ENCODE results near the gene COX4I1. TPM values are rescaled to one million over a fixed set of nuclear protein-coding genes. Genes with fewer than 3 reads are reported as not detected.

The COX4I1 gene
- 429 TPM for total RNA-seq (2021; ENCODE audit: unreplicated experiment)
- 533 TPM for polyA plus RNA-seq (2012; ENCODE audit: insufficient read length)
- Bru-seq, nascent RNA = percentile 94 among the genes with signal in this experiment
- percentile 89 among the genes with signal in this experiment for BruChase-seq, experiment 1, labeled RNA remaining after a 2-hour chase
- BruChase-seq, experiment 2, labeled RNA remaining after a 6-hour chase = percentile 91 among the genes with signal in this experiment
- long read RNA-seq, transcript COX4I1-217 (1 exons, 3,946 nt) = major isoform, 236 of 513 reads
- long read RNA-seq, transcript COX4I1-201 (5 exons, 708 nt) = minor isoform, 226 of 513 reads
- long read RNA-seq, transcript COX4I1-215 (3 exons, 2,271 nt) = minor isoform, 9 of 513 reads
- long read RNA-seq, partial matches to known transcripts = 28 of 513 reads
- long read RNA-seq, other reads (novel, unspliced or antisense) = 7 of 513 reads

- intact Hi-C loops (cut with micrococcal nuclease; ENCODE audit: unreplicated experiment) (no loop called here), in situ Hi-C loops (cut with HindIII; ENCODE audit: low pct_unique_long_range_greater_than_20kb, low sequenced_read_pairs) (no loop called here)
- 0 out of 2 replicates have a peak, but pooled peaks have one; percentile 66 for TF ChIP-seq SIN3A (IDR thresholded peaks at IDR 0.05; ENCODE audit: borderline replicate concordance, insufficient read depth, low read depth, low read length)
- no peak for TF ChIP-seq TCF7L2 (IDR thresholded peaks at IDR 0.05; ENCODE audit: low read depth, low read length)
- TF ChIP-seq POLR2AphosphoS5 (IDR thresholded peaks at IDR 0.05; ENCODE audit: low read depth, low read length) = peak; percentile 82
- TF ChIP-seq CTCF (IDR thresholded peaks at IDR 0.05) = no peak
- DNase-seq (ENCODE audit: low read depth, low spot score) (peak; percentile 33), ATAC-seq (peak; percentile 97)
- H3K4me3 ChIP-seq (ENCODE audit: low read depth in 2 of 2, low read length in 2 of 2) = peak within 1 kb of the TSS; percentile 95 to 98
- no peaks in the 10 kb centered on the region for H3K9me3 ChIP-seq (ENCODE audit: control insufficient read depth, insufficient read depth, low read depth, low read length)
- POLR2A ChIA-PET = no interaction called here
- H3K27me3 ChIP-seq (ENCODE audit: control insufficient read depth, insufficient read depth, low read length) = no peaks in the 10 kb centered on the region
- CTCF ChIA-PET = no interaction called here
- BruUV-seq (replicated peaks) = no TSS peak
- no peaks in the 10 kb centered on the region for H3K4me1 ChIP-seq (ENCODE audit: control insufficient read depth, insufficient read depth, low read length)
- peak within 1 kb of the TSS; percentile 88 for H3K27ac ChIP-seq (ENCODE audit: low read length)
- peaks cover 31% of the 10 kb centered on the region for H3K36me3 ChIP-seq (ENCODE audit: control insufficient read depth, insufficient read depth, low read length)
Observed at GRCh38 chr16:85799497-85800320, at the start of gene COX4I1, which contains the start of gene EMC8. Gene COX4I1 (plus strand): TSS chr16:85799695. CDS start chr16:85801206, 1,511 bp downstream. Gene EMC8 (minus strand): TSS chr16:85799544. CDS start chr16:85799295, 249 bp downstream.

- H3K27ac ChIP-seq (ENCODE audit: low read length) = no peak overlapping the region
- H3K27me3 ChIP-seq (ENCODE audit: control insufficient read depth, insufficient read depth, low read length) = no peaks in the 10 kb centered on the region
- no TSS peak for BruUV-seq (replicated peaks)
- H3K36me3 ChIP-seq (ENCODE audit: control insufficient read depth, insufficient read depth, low read length) = peaks cover 2% of the 10 kb centered on the region; the same call in 1 of the 2 replicates
- no peak for TF ChIP-seq CTCF (IDR thresholded peaks at IDR 0.05)
- no peak for DNase-seq (ENCODE audit: low read depth, low spot score)
- POLR2A ChIA-PET = no interaction called here
- no peak for ATAC-seq
- peaks cover 8% of the 10 kb centered on the region for H3K4me1 ChIP-seq (ENCODE audit: control insufficient read depth, insufficient read depth, low read length)
- H3K4me3 ChIP-seq (ENCODE audit: low read depth in 2 of 2, low read length in 2 of 2) = peak overlapping the region in 1 of 2 experiments; percentile 51; a peak in 2 of 4 replicates
- CTCF ChIA-PET = no interaction called here
- H3K9me3 ChIP-seq (ENCODE audit: control insufficient read depth, insufficient read depth, low read depth, low read length) = no peaks in the 10 kb centered on the region
- in situ Hi-C loops (cut with HindIII; ENCODE audit: low pct_unique_long_range_greater_than_20kb, low sequenced_read_pairs) (no loop called here), intact Hi-C loops (cut with micrococcal nuclease; ENCODE audit: unreplicated experiment) (no loop called here)
Observed at GRCh38 chr16:85749771-85750145, 49.7 kb upstream of the COX4I1 start.

DNA sequence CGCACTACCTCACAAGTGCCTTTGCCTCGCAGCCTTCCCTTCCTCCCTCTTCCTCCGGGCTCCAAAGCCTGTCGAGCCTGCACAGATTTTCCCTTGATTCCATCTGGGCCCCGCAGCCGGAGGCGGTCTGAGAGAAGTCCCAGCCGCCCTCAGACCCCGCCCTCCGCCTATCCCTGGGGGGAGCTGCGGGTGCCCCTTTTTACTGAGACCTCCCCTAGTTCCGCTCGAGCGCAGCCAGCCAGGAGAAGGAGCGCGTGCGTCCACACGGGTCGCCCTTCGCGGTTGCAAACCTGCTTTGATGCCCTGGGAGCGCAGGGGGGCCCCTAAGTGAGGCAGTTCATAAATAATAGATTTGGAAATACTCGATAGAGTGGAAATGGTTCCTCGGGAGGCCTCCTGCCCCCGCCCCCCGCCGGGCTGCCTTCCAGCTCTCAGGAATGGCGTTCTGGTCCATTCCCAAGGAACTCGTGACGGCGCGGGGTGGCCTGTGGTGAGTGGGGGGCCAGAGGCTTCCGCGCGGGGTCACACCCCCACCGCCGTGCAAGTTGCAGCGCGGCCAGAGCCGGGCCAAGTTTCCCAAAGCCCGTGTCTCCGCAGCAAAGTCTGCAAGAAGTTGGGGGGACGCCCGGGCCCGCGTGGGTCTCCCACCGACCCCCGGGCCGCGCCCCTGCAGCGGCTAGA lies 49.2 kb upstream of the COX4I1 start:
- H3K4me3 ChIP-seq (ENCODE audit: low read depth in 2 of 2, low read length in 2 of 2) = peak overlapping the region; percentile 41 to 51
- POLR2A ChIA-PET = no interaction called here
- no peak for TF ChIP-seq POLR2AphosphoS5 (IDR thresholded peaks at IDR 0.05; ENCODE audit: low read depth, low read length)
- no peak for TF ChIP-seq TCF7L2 (IDR thresholded peaks at IDR 0.05; ENCODE audit: low read depth, low read length)
- no peak for TF ChIP-seq CTCF (IDR thresholded peaks at IDR 0.05)
- TF ChIP-seq SIN3A (IDR thresholded peaks at IDR 0.05; ENCODE audit: borderline replicate concordance, insufficient read depth, low read depth, low read length) = no peak
- TF ChIP-seq, protein P1, sequence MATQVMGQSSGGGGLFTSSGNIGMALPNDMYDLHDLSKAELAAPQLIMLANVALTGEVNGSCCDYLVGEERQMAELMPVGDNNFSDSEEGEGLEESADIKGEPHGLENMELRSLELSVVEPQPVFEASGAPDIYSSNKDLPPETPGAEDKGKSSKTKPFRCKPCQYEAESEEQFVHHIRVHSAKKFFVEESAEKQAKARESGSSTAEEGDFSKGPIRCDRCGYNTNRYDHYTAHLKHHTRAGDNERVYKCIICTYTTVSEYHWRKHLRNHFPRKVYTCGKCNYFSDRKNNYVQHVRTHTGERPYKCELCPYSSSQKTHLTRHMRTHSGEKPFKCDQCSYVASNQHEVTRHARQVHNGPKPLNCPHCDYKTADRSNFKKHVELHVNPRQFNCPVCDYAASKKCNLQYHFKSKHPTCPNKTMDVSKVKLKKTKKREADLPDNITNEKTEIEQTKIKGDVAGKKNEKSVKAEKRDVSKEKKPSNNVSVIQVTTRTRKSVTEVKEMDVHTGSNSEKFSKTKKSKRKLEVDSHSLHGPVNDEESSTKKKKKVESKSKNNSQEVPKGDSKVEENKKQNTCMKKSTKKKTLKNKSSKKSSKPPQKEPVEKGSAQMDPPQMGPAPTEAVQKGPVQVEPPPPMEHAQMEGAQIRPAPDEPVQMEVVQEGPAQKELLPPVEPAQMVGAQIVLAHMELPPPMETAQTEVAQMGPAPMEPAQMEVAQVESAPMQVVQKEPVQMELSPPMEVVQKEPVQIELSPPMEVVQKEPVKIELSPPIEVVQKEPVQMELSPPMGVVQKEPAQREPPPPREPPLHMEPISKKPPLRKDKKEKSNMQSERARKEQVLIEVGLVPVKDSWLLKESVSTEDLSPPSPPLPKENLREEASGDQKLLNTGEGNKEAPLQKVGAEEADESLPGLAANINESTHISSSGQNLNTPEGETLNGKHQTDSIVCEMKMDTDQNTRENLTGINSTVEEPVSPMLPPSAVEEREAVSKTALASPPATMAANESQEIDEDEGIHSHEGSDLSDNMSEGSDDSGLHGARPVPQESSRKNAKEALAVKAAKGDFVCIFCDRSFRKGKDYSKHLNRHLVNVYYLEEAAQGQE (IDR thresholded peaks at IDR 0.05; ENCODE audit: insufficient read depth in 1 of 2, low read depth in 2 of 2, low read length in 1 of 2) = no peak
- ATAC-seq (peak; percentile 23), DNase-seq (ENCODE audit: low read depth, low spot score) (no peak)
- peaks cover 2% of the 10 kb centered on the region; the same call in 1 of the 2 replicates for H3K36me3 ChIP-seq (ENCODE audit: control insufficient read depth, insufficient read depth, low read length)
- no peaks in the 10 kb centered on the region for H3K27me3 ChIP-seq (ENCODE audit: control insufficient read depth, insufficient read depth, low read length)
- no peak overlapping the region for H3K27ac ChIP-seq (ENCODE audit: low read length)
- in situ Hi-C loops (cut with HindIII; ENCODE audit: low pct_unique_long_range_greater_than_20kb, low sequenced_read_pairs) = no loop called here
- no peaks in the 10 kb centered on the region for H3K9me3 ChIP-seq (ENCODE audit: control insufficient read depth, insufficient read depth, low read depth, low read length)
- no TSS peak for BruUV-seq (replicated peaks)
- intact Hi-C loops (cut with micrococcal nuclease; ENCODE audit: unreplicated experiment) = no loop called here
- peaks cover 8% of the 10 kb centered on the region for H3K4me1 ChIP-seq (ENCODE audit: control insufficient read depth, insufficient read depth, low read length)
- CTCF ChIA-PET = no interaction called here
